PC-9 (cell line): ENCODE data around the gene APOE. TPM values are rescaled to one million over a fixed set of nuclear protein-coding genes. Genes with fewer than 3 reads are reported as not detected.

Source experiments
- BruUV-seq: library from RNA; stranded (reverse); fragments of 400-500 nt; replicated peaks from 2 replicates; lab custom pipeline; 2021; lab: Mats Ljungman, UMichigan
- CTCF ChIA-PET: fragments of 300-600 bp; sonication (Branson Sonifier 250); formaldehyde crosslinking; loops from one replicate; lab custom pipeline; 2022; ENCODE audit warnings: antibody characterized with exemption; lab: Charles Lee
- POLR2A ChIA-PET: fragments of 300-600 bp; sonication (Branson Sonifier 250); formaldehyde crosslinking; loops from one replicate; lab custom pipeline; 2022; ENCODE audit warnings: antibody characterized with exemption; ENCODE audit not compliant: unreplicated experiment; lab: Charles Lee
- DNase-seq, 2 experiments: peaks; one replicate each; pipeline versions ENCODE4 v3.0.0 to v3.0.0-alpha.2; 2015 to 2022; ENCODE audit warnings: mixed read lengths in 1 of 2
- H2AFZ ChIP-seq: fragments of 200-600 bp; sonication (generic); 2 replicates; pipeline ENCODE4 v1.8.1; 2017; ENCODE audit warnings: antibody characterized with exemption
- H3F3A ChIP-seq: fragments of 200-600 bp; sonication (generic); 2 replicates; pipeline ENCODE4 v1.8.1; 2017; ENCODE audit warnings: antibody characterized with exemption, mild to moderate bottlenecking, low read depth; ENCODE audit not compliant: insufficient read depth
- H3K27ac ChIP-seq: fragments of 200-600 bp; sonication (generic); 2 replicates; pipeline ENCODE4 v1.6.1; 2016; ENCODE audit warnings: mixed run types
- H3K27me3 ChIP-seq: fragments of 200-600 bp; sonication (generic); 2 replicates; pipeline ENCODE4 v1.6.1; 2016; ENCODE audit warnings: low read depth, mixed run types; ENCODE audit not compliant: insufficient read depth
- H3K36me3 ChIP-seq: fragments of 200-600 bp; sonication (generic); 2 replicates; pipeline ENCODE4 v1.6.1; 2016; ENCODE audit warnings: low read depth, mixed run types
- H3K4me1 ChIP-seq: fragments of 200-600 bp; sonication (generic); replicated peaks from 2 replicates; pipeline ENCODE4 v1.6.1; 2016; ENCODE audit warnings: mixed run types; ENCODE audit not compliant: insufficient read depth
- H3K4me2 ChIP-seq: fragments of 200-600 bp; sonication (generic); 2 replicates; pipeline ENCODE4 v1.6.1; 2017; ENCODE audit warnings: mixed run types
- H3K4me3 ChIP-seq: fragments of 200-600 bp; sonication (generic); 2 replicates; pipeline ENCODE4 v1.6.1; 2016; ENCODE audit warnings: mixed run types
- H3K79me2 ChIP-seq: fragments of 200-600 bp; sonication (generic); 2 replicates; pipeline ENCODE4 v1.6.1; 2017; ENCODE audit warnings: low read depth, mixed run types
- H3K9me2 ChIP-seq: fragments of 200-600 bp; sonication (generic); 2 replicates; pipeline ENCODE4 v1.8.1; 2017; ENCODE audit warnings: mild to moderate bottlenecking; ENCODE audit not compliant: insufficient read depth
- H3K9me3 ChIP-seq: fragments of 200-600 bp; sonication (generic); 2 replicates; pipeline ENCODE4 v1.8.1; 2016; ENCODE audit warnings: low read depth; ENCODE audit not compliant: insufficient read depth
- H4K20me1 ChIP-seq: fragments of 200-600 bp; sonication (generic); 2 replicates; pipeline ENCODE4 v1.8.1; 2017; ENCODE audit not compliant: insufficient read depth
- CTCF ChIP-seq: fragments of 200-600 bp; sonication (generic); conservative IDR thresholded peaks from 2 replicates; pipeline ENCODE4 v1.6.1; 2017; ENCODE audit warnings: mixed run types, antibody characterized with exemption, mild to moderate bottlenecking, moderate library complexity
- EZH2 ChIP-seq: fragments of 200-600 bp; sonication (generic); IDR thresholded peaks from 2 replicates; pipeline ENCODE4 v1.8.0; 2017; ENCODE audit warnings: antibody characterized with exemption, low read depth
- intact Hi-C: fragments of 100-400 bp; cut with micrococcal nuclease; formaldehyde crosslinking; loops from one replicate; pipeline ENCODE4 v1.10.0; 2022; ENCODE audit not compliant: unreplicated experiment
- total RNA-seq: library from RNA; stranded (reverse); gene quantifications from 2 replicates; pipeline ENCODE4 v1.2.3, GENCODE V29; 2021

Gene APOE
- total RNA-seq, 1 experiment from 2014 or later, result 11.5 TPM

GRCh38 chr19:44863990-44864389 is 41.6 kb upstream of the APOE start:
- no peak overlapping the region for H3K27ac ChIP-seq
- H3F3A ChIP-seq, result peaks cover 15% of the 10 kb centered on the region; the same call in 1 of the 2 replicates
- no peak overlapping the region for H3K4me3 ChIP-seq
- 0 out of 2 replicates have a peak, but pooled peaks cover 11% of the 10 kb centered on the region for H3K79me2 ChIP-seq
- POLR2A ChIA-PET, result no interaction called here
- H2AFZ ChIP-seq, result no peak overlapping the region
- no peak for DNase-seq
- peaks cover 15% of the 10 kb centered on the region for H4K20me1 ChIP-seq
- BruUV-seq, result no TSS peak
- CTCF ChIA-PET, result interaction anchor here (0.7 kb wide), 1 partner anchor 1049 kb away, joined by 4 read pairs; no protein-coding TSS in a partner anchor
- no peak overlapping the region for H3K4me2 ChIP-seq
- H3K9me2 ChIP-seq, result no peaks in the 10 kb centered on the region
- TF ChIP-seq EZH2, result no peak
- TF ChIP-seq CTCF, result no peak
- peaks cover 22% of the 10 kb centered on the region for H3K36me3 ChIP-seq
- H3K4me1 ChIP-seq, result no peaks in the 10 kb centered on the region
- no peaks in the 10 kb centered on the region for H3K27me3 ChIP-seq
- H3K9me3 ChIP-seq, result no peaks in the 10 kb centered on the region
- intact Hi-C loops, result no loop called here

GRCh38 chr19:44865196-44865767 is 40.3 kb upstream of the APOE start:
- Histone ChIP-seq H3K4me3 (no peak overlapping the region), H3K27ac (no peak overlapping the region), H3K36me3 (peaks cover 19% of the 10 kb centered on the region), H3K27me3 (no peaks in the 10 kb centered on the region), H3K4me1 (no peaks in the 10 kb centered on the region), H3F3A (peaks cover 18% of the 10 kb centered on the region; the same call in 1 of the 2 replicates), H3K79me2 (0 out of 2 replicates have a peak, but pooled peaks cover 11% of the 10 kb centered on the region), H3K4me2 (no peak overlapping the region), H3K9me2 (no peaks in the 10 kb centered on the region), H2AFZ (no peak overlapping the region), H4K20me1 (peaks cover 15% of the 10 kb centered on the region), H3K9me3 (no peaks in the 10 kb centered on the region)
- DNase-seq, result no peak
- no peak for TF ChIP-seq CTCF
- TF ChIP-seq EZH2, result no peak
- ChIA-PET CTCF (no interaction called here), POLR2A (no interaction called here)
- BruUV-seq, result no TSS peak
- intact Hi-C loops, result no loop called here

DNA sequence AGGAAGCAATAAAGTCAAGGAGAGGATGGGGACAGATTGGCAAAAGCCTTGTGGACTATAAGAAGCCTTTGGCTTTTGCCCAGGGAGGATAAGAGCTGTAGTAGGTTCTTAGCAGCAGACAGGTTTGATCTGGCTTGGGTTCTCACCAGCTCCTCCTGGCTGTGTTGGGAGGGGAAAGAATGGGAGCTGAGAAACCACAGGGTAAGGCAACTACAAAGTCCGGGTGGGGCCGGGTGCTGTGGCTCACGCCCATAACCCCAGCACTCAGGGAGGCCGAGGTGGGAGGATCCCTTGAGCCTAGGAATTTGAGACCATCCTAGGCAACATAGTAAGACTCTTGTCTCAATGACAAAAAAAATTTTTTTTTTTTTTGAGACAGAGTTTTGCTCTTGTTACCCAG is 38.9 kb upstream of the APOE start:
- Histone ChIP-seq H3K36me3 (peaks cover 11% of the 10 kb centered on the region), H3K27ac (no peak overlapping the region), H3K4me1 (no peaks in the 10 kb centered on the region), H3K4me2 (no peak overlapping the region), H3K27me3 (no peaks in the 10 kb centered on the region), H4K20me1 (peaks cover 14% of the 10 kb centered on the region), H3K9me2 (no peaks in the 10 kb centered on the region), H3F3A (peaks cover 17% of the 10 kb centered on the region; the same call in 1 of the 2 replicates), H3K4me3 (no peak overlapping the region), H3K79me2 (0 out of 2 replicates have a peak, but pooled peaks cover 4% of the 10 kb centered on the region), H3K9me3 (no peaks in the 10 kb centered on the region), H2AFZ (no peak overlapping the region)
- POLR2A ChIA-PET, result no interaction called here
- DNase-seq, result no peak
- no peak for TF ChIP-seq EZH2
- TF ChIP-seq CTCF, result no peak
- BruUV-seq, result no TSS peak
- CTCF ChIA-PET, result no interaction called here
- intact Hi-C loops, result no loop called here
